ENCODE data around the gene HHATL. TPM values are rescaled to one million over a fixed set of nuclear protein-coding genes. Genes with fewer than 3 reads are reported as not detected.

The HHATL gene
- total RNA-seq, 2 experiments from 2014 or later: not detected

DNA sequence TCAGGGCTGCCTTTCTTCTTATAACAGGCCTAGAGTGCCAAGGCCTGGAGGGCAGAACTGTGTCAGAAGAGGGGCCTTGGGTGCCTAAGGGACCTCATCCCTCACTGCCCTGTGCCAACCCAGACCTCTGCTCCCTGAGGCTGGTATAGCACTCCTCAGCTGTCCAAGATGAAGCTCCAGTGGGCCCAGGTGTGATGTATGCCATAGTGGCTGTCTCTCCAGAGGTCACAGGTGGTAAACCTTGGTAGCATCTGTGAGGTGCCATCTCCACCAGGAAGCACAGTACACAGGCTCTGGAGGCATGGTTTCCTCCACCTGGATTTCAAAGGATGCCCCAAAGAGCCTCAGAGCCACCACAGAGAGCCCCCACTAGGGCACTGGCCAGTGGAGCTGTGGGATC is 29.5 kb downstream of the HHATL start:
- no peaks in the 10 kb centered on the region for H4K20me1 ChIP-seq (ENCODE audit: insufficient read depth, low read length)
- intact Hi-C loops (cut with micrococcal nuclease; ENCODE audit: unreplicated experiment): no loop called here
- H3K36me3 ChIP-seq (ENCODE audit: insufficient read depth, low read length): no peaks in the 10 kb centered on the region
- no TSS peak for BruUV-seq (replicated peaks)
- H3K27ac ChIP-seq (ENCODE audit: low read depth, low read length, poor library complexity, severe bottlenecking): no peak overlapping the region
- H2AFZ ChIP-seq (ENCODE audit: low read length): no peak overlapping the region
- CTCF ChIA-PET (ENCODE audit: unreplicated experiment): no interaction called here
- no peaks in the 10 kb centered on the region for H3K9me2 ChIP-seq (ENCODE audit: insufficient read depth, low read length)
- TF ChIP-seq EZH2phosphoT487 (IDR thresholded peaks at IDR 0.05; ENCODE audit: borderline replicate concordance, low read depth, low read length): no peak
- TF ChIP-seq, protein P1, sequence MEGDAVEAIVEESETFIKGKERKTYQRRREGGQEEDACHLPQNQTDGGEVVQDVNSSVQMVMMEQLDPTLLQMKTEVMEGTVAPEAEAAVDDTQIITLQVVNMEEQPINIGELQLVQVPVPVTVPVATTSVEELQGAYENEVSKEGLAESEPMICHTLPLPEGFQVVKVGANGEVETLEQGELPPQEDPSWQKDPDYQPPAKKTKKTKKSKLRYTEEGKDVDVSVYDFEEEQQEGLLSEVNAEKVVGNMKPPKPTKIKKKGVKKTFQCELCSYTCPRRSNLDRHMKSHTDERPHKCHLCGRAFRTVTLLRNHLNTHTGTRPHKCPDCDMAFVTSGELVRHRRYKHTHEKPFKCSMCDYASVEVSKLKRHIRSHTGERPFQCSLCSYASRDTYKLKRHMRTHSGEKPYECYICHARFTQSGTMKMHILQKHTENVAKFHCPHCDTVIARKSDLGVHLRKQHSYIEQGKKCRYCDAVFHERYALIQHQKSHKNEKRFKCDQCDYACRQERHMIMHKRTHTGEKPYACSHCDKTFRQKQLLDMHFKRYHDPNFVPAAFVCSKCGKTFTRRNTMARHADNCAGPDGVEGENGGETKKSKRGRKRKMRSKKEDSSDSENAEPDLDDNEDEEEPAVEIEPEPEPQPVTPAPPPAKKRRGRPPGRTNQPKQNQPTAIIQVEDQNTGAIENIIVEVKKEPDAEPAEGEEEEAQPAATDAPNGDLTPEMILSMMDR (conservative IDR thresholded peaks at IDR 0.05; ENCODE audit: low read length): no peak
- H3K4me2 ChIP-seq (ENCODE audit: low read length): no peak overlapping the region
- H3K4me3 ChIP-seq (ENCODE audit: low read depth, low read length, poor library complexity, severe bottlenecking): no peak overlapping the region
- no peak for DNase-seq (ENCODE audit: low spot score)
- no peaks in the 10 kb centered on the region for H3K4me1 ChIP-seq (ENCODE audit: insufficient read depth, low read length, poor library complexity, severe bottlenecking)
- no peaks in the 10 kb centered on the region for H3K79me2 ChIP-seq (ENCODE audit: insufficient read depth, low read depth, low read length)
- POLR2A ChIA-PET: no interaction called here
- H3K9me3 ChIP-seq (ENCODE audit: low read length): no peaks in the 10 kb centered on the region

DNA sequence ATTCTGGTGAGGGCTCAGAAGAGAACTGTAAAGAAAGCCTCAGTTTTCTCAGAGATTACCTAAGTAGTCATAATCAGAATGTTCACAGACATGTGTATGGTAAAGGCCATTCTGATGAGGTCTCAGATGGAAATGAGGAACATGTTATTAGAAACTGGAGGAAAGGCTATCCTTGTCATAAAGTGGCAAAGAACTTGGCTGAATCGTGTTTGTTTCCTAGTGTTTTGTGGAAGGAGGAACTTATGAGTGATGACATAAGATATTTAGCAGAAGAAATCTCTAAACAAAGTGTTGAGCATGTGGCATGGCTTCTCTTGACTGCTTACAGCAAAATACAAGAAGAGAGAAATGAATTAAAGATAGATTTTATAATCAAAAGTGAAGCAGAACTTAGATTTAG is 30.1 kb downstream of the HHATL start:
- no peaks in the 10 kb centered on the region for H3K79me2 ChIP-seq (ENCODE audit: insufficient read depth, low read depth, low read length)
- H3K9me2 ChIP-seq (ENCODE audit: insufficient read depth, low read length): no peaks in the 10 kb centered on the region
- no peak overlapping the region for H2AFZ ChIP-seq (ENCODE audit: low read length)
- no peak for DNase-seq (ENCODE audit: low spot score)
- no peaks in the 10 kb centered on the region for H3K4me1 ChIP-seq (ENCODE audit: insufficient read depth, low read length, poor library complexity, severe bottlenecking)
- H3K4me3 ChIP-seq (ENCODE audit: low read depth, low read length, poor library complexity, severe bottlenecking): no peak overlapping the region
- no peaks in the 10 kb centered on the region for H4K20me1 ChIP-seq (ENCODE audit: insufficient read depth, low read length)
- no peak overlapping the region for H3K4me2 ChIP-seq (ENCODE audit: low read length)
- no peaks in the 10 kb centered on the region for H3K9me3 ChIP-seq (ENCODE audit: low read length)
- CTCF ChIA-PET (ENCODE audit: unreplicated experiment): no interaction called here
- H3K36me3 ChIP-seq (ENCODE audit: insufficient read depth, low read length): no peaks in the 10 kb centered on the region
- no peak overlapping the region for H3K27ac ChIP-seq (ENCODE audit: low read depth, low read length, poor library complexity, severe bottlenecking)
- no peak for TF ChIP-seq EZH2phosphoT487 (IDR thresholded peaks at IDR 0.05; ENCODE audit: borderline replicate concordance, low read depth, low read length)
- TF ChIP-seq, protein P1 (conservative IDR thresholded peaks at IDR 0.05; ENCODE audit: low read length): no peak
- intact Hi-C loops (cut with micrococcal nuclease; ENCODE audit: unreplicated experiment): no loop called here
- BruUV-seq (replicated peaks): no TSS peak
- POLR2A ChIA-PET: no interaction called here

DNA sequence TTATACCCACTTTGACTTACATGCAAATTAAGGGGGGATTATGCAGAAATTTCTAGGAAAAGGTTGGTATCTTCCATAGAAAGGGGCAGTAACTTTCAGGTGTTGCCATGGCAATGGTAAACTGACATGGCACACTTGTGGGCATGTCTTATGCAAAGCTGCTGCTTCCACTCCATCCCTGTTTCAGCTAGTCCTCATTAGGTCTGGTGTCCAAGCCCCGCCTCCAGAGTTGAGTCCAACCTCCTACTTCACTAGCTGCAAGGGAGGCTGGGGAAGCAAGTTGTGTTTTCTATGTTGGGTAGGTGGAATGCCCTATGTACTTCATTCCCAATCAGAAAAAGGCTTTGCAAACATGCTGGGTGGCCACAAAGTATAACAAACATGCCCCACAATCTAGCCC is 31.9 kb downstream of the HHATL start:
- DNase-seq (ENCODE audit: low spot score): no peak
- ChIA-PET POLR2A (no interaction called here), CTCF (ENCODE audit: unreplicated experiment) (no interaction called here)
- H3K79me2 ChIP-seq (ENCODE audit: insufficient read depth, low read depth, low read length): no peaks in the 10 kb centered on the region
- H4K20me1 ChIP-seq (ENCODE audit: insufficient read depth, low read length): no peaks in the 10 kb centered on the region
- no peak overlapping the region for H3K4me3 ChIP-seq (ENCODE audit: low read depth, low read length, poor library complexity, severe bottlenecking)
- no peak overlapping the region for H2AFZ ChIP-seq (ENCODE audit: low read length)
- no peak overlapping the region for H3K27ac ChIP-seq (ENCODE audit: low read depth, low read length, poor library complexity, severe bottlenecking)
- no TSS peak for BruUV-seq (replicated peaks)
- TF ChIP-seq EZH2phosphoT487 (IDR thresholded peaks at IDR 0.05; ENCODE audit: borderline replicate concordance, low read depth, low read length): no peak
- TF ChIP-seq, protein P1 (conservative IDR thresholded peaks at IDR 0.05; ENCODE audit: low read length): no peak
- H3K9me3 ChIP-seq (ENCODE audit: low read length): no peaks in the 10 kb centered on the region
- H3K4me1 ChIP-seq (ENCODE audit: insufficient read depth, low read length, poor library complexity, severe bottlenecking): no peaks in the 10 kb centered on the region
- no peaks in the 10 kb centered on the region for H3K36me3 ChIP-seq (ENCODE audit: insufficient read depth, low read length)
- no peak overlapping the region for H3K4me2 ChIP-seq (ENCODE audit: low read length)
- no peaks in the 10 kb centered on the region for H3K9me2 ChIP-seq (ENCODE audit: insufficient read depth, low read length)
- intact Hi-C loops (cut with micrococcal nuclease; ENCODE audit: unreplicated experiment): no loop called here
